ENCODE data around the gene GGCT.
"Not testable (repeated sequence)": the region's sequence is repeated elsewhere in the genome, so short reads cannot be mapped to it uniquely, and the experiment has no call there.

The GGCT gene, protein sequence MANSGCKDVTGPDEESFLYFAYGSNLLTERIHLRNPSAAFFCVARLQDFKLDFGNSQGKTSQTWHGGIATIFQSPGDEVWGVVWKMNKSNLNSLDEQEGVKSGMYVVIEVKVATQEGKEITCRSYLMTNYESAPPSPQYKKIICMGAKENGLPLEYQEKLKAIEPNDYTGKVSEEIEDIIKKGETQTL

DNA sequence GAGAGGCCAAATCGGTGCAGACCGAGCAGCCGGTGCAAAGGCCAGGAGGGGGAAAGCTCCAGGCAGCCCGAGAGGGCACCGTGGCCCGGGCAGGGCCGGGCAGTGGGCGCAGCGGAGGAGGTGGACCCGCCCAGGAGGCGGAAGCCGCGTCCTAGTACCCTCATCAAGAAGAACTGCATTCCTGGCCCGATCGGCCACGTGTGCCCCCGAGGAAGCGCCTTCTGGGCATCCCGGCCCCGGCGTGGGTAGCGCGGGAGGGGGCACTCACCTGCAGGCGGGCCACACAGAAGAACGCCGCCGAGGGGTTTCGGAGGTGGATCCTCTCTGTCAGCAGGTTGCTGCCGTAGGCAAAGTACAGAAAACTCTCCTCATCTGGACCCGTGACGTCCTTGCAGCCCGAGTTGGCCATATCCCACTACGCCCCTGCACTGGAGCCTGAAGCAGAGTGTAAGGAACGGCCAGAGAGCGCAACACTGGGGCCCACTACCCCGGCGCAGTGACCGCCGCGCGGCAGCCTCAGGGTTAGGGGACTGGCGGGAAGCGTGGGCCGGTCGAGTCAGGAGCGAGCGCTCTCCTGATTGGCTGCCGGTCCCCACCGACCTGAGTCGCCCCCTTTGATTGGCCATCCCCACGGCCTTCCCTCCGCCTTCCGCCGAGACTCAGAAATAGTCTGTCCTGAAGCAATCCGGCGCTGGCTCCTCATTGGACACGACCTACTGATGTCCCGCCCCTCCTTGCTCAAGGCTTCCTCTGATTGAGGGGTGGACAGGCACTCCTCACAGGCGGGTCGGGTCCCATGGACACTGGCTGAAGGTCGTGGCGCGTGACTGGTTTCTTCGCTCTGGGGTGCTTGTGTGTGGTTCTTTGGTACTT lies at the start of gene GGCT:
GGCT (minus strand) TSS at position 529 of the 873 bp plus-strand sequence; CDS start at position 409, 120 bp downstream.
- DNase-seq, result peak; percentile 78 to 96

DNA sequence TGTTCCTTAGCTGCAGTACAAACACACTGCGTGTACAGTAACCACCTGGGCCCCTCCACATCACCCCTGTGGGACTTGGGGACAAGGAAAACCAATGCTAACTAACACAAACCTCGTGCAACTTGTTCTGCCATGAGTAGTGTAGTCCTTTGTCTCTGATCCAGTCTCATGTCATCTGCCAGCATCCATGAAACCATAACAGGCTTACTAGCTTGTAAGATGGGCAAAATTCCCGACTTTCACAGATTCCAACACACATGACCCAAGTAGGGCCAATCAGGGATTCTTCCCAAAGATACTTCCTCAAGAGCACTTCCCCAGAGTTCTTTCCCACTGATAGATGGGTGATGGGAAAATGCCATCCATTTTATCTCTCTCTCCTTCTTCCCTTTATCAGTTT lies 48.9 kb upstream of the GGCT start:
- no peak for DNase-seq

- no peak for DNase-seq
Measured at GRCh38 chr7:30553141-30553540, 48.5 kb upstream of the GGCT start.

GRCh38 chr7:30552330-30552729 lies 47.7 kb upstream of the GGCT start:
- DNase-seq, result no peak

DNA sequence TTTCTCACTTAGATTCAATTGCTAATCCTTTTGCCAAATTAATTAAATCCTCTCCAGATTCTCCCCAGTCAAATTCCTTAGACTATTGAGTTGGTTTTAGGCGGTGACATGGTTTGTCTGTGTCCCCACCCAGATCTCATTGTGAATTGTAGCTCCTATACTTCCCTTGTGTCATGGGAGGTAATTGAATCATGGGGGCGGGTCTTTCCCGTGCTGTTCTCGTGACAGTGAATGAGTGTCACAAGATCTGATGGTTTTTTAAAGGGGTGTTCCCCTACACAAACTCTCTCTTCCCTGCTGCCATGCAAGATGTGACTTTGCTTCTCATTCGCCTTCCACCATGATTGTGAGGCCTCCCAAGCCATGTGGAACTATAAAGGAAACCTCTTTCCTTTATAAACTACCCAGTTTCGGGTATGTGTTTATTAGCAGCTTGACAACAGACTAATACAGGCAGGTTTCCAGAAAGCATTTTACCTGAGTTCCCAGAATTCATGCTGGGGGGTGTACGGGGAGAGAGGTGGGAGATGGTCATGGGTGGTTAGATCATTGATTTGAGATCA lies 45.4 kb upstream of the GGCT start:
- DNase-seq, result no peak

DNA sequence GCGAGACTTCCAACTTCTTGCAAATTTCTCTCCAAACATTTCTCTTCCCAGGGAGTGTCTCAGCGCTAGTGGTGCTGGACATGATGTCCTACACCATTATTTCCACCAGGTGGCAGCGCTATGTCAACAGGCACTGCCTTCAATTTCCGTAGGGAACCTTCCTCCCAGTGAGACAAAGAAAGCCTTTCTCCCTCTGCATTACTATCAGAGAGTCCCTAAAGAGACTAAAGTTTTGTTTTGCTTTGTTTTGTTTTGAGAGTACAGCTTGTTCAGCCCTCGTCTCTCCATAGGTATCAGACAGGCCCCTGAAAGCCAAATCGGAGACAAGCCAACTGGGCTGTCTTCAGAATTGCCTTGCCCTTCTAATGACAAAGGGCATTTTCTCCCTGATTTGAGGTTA lies 44.2 kb upstream of the GGCT start:
- peak in 1 of 2 donors; percentile 35 for DNase-seq

DNA sequence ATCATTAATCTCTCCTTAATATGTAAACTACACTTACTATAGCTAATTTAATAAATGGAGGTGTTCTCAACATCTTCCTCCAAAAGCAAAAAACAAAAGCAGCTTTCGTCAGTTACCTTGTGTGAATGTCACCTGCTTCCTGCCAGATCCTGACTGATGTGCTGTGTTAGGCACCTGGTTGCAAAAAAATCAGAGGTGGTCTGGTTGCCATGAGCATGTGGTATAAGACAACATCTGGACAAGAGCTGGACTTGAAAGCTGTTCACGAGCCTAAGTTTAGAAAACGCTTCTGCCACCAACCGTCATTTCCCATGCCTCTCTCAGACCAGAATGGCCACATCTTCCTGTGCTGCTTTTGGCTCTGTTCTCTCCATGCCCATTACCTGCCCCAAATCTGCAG lies 42.0 kb upstream of the GGCT start:
- DNase-seq, result no peak

DNA sequence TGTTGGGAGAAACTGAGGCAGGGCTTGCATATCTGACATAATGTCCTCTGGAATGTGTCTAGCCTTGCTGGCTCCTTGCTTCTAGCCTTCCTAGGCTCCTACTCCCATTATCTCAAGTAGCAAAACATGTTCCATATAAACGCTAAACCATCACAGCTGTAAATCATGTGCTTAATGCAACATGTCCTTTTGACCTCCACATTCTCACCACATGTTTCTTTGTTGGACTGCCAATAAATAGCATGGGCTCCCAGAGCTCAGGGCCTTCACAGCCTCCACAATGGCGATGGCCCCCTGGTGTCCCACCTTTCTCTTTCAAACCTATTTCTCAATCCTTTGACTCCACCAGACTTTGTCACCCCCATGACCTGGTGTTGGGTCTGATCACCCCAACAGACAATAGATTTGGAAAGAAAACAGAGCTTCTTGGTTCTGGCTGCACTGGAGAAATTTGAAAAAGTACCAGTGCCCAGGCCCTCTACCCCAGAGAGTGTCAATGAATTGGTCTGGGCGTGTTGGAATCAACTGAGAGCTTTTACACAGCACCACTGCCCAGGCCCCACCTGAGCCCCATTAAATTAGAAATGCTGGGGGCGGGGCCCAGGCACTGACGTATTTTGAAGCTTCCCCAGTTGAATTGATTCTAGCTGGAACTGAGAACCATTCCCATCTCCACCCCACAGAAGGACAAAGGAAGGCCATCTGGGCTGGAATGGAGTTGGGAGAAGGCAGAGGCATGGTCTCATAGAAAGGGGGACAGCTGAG lies 41.3 kb upstream of the GGCT start:
- no peak for DNase-seq

DNA sequence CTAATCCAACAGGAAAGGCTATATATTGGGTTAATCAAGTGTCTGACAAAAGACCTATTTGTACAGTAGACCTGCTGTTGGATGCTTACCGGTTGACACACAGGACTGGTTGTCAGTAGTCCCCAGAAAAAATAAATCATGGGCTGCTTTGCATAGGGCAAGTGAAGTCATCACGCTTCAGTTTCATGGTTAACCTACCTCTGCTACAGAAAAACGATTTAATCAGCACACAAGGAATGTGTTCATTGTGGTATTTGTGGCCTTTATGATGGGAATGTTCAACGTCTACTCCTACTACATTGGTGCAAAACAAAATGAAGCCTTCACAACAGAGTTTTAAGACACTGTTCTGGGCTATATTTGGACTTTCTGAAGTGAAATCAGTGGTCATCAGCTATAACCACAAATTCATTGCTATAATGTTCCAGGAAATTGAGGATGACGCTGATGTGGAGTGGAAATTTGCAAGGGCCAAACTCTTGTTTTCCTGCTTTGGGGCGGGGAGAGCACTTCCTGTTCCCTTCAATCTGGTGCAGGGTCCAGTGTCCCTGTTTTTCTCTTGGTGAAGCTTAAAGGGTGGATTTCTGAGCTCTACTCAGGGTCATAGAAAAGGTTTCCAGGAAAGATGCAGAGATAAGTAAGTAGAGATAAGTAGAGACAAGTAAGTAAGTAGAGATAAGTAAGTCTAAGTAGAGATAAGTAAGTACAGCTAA lies 39.3 kb upstream of the GGCT start:
- no peak for DNase-seq

- DNase-seq, result not testable (repeated sequence)
Measured at GRCh38 chr7:30543115-30543514, 38.5 kb upstream of the GGCT start.

DNA sequence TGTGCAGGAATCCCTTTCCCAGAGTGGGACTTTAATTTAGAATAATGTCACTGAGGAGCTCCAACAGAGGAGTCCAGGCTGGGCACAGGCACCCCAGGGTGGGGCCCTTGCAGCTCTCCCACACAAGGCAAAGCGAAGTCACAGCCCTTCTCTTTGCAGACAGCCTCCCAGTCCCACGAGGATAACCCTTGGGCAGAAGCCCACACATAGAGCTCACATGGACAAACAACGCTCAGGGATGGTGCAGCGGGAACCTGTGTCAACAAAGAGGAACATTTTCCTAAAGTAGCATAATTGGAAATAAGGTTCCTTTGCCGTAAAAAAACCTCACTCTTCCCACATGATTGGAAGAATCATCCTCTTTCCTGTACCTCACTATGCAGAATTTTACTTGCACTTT lies 29.3 kb upstream of the GGCT start:
- DNase-seq, result no peak

- no peak for DNase-seq
Measured at GRCh38 chr7:30531286-30531685, 26.7 kb upstream of the GGCT start.

- no peak for DNase-seq
Measured at GRCh38 chr7:30530373-30530772, 25.7 kb upstream of the GGCT start.

- DNase-seq, result no peak
Measured at GRCh38 chr7:30528779-30529178, 24.1 kb upstream of the GGCT start.

- not testable (repeated sequence) for DNase-seq
Measured at GRCh38 chr7:30527297-30527696, 22.7 kb upstream of the GGCT start.

- DNase-seq, result no peak
Measured at GRCh38 chr7:30526163-30526562, 21.5 kb upstream of the GGCT start.

DNA sequence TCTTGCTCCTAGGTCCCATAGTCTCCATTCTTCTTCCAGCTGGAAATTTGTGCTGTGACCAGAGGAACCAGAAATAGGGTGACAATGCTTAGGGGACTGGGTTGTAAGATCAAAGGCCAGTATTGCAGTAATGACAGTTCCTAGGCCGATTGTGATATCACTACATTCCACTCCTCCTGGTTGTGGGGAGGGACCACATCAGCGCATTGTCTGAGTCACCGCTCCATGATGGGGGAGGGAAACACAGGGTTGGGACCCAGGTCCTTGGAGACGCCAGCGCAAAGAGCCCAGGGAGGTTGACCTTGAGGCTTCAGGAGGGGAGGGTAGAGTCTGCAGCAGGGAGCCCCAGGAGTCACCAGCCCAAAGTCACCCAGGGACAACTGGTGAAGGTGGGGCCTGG lies 20.8 kb upstream of the GGCT start:
- no peak for DNase-seq

DNA sequence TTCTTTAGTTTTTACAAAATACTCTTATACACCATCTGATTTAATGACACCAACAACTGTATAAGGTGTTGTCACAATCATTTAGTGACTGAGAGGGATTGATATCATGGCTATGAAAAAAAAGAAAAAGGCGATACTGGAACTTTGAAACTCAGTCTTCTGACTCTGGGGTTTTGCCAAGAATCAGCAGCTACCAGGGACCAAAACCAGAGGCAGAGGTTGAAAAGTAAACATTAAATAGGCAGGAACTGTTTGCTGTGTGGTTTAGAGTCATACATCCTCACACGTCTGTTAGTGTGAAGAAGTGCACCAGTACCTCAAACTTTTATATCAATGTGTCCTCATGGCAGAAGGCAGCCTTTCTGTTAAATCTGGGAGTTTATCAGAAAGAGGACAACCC lies 19.9 kb upstream of the GGCT start:
- DNase-seq, result no peak

DNA sequence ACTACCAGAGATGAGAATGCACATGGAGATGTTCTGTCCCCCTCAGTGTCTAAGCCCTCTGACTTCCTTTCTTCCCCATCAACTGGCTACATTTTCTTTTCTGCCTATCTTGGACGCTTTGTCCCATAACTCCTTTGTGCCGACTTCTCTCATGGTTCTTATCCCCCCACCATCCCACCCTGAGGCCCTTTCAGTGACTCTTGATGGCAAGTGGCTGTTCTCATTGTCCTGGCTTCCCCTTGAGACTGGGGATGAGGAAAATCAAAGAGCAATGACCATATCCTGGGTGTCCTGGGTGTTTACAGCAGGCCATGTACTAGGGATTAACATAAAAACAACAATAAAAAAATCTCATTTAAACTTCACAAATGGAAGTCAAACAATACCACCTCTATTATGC lies 18.8 kb upstream of the GGCT start:
- DNase-seq, result no peak

GRCh38 chr7:30522159-30522558 lies 17.5 kb upstream of the GGCT start:
- no peak for DNase-seq

DNA sequence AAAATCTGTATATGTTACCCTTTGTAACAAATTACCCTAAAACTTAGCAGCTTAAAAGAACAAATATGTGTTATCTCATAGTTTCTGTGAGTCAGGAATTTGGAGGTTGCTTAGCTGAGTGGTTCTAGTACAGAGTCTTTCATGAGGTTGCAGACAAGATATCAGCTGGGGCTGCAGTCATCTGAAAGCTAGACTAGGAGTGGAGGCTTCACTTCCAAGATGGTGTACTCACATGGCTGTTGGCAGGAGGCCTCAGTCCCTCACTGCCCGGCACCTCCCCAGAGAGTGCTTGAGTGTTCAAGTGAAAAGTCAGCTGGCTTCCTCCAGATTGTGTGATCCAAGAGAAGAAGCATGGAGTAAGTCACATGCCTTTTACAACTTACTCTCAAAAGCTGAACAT lies 16.9 kb upstream of the GGCT start:
- DNase-seq, result no peak

GRCh38 chr7:30519122-30519521 lies 14.5 kb upstream of the GGCT start:
- no peak for DNase-seq

DNA sequence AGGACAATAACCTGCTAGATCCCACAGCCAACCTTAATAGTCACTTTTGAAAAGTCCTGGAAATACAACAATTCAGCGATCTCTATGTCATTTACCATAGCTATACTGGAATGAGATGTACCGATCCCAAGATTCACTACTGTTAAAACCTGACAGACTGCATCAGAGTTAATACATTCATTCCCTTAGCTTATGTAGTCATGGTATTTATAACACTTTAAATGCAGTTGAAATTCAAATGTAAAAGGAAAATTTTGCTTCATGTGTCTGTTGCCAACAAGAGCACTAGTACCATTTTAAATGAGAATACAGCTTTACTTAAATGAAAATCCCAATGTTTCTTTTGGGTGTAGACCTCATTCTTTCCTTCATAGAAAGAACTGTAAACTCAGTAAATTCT lies 11.1 kb upstream of the GGCT start:
- DNase-seq, result no peak
